NOMO-1 treated with dmso at 0.1 percent for 144 hours (cell line): ENCODE results near the gene TMEM221.
A peak's percentile ranks its signal among the peaks of the same experiment; 100 is the strongest.

Experiments
- DNase-seq: peaks from one replicate; lab custom pipeline; 2025; ENCODE audit not compliant: unreplicated experiment; lab: John Stamatoyannopoulos, UW

Gene TMEM221

DNA sequence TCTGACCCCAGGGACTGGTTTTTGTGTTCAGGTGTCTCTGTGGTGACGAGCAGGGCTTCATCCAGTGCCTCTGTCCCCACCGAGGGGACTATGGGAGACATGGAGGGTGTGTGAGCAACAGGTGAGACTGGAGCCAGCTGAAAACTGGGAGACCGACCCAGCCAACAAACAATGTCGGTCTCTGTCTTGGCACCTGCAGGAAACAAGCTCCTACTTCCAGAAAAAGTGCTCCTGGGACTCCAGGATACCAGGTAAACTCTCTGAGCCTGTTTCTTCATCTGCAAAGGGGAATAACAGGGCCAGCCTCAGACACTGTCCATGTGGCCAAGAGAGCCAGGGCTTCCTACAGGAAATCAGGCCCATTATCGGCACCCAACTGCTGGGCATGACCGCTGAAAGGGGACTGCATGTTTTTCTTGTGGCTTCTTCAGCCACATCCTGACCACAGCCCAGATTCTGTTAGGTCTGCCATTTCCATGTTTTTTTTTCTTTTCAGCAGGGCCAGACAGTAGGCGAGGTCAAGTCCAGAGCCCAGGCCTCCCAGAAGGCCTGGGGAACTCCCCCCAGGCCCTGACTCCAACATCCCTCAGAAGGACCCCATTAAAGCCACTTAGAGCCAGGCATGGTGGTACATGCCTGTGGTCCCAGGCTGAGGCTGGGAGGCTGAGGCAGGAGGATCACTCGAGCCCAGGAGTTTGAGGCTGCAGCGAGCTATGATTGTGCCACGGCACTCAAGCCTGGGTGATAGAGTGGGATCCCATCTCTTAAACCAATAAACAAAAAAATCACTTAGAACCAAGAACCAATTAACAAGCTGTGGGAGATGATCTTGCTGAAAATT is 42.2 kb downstream of the TMEM221 start:
- DNase-seq: no peak

DNA sequence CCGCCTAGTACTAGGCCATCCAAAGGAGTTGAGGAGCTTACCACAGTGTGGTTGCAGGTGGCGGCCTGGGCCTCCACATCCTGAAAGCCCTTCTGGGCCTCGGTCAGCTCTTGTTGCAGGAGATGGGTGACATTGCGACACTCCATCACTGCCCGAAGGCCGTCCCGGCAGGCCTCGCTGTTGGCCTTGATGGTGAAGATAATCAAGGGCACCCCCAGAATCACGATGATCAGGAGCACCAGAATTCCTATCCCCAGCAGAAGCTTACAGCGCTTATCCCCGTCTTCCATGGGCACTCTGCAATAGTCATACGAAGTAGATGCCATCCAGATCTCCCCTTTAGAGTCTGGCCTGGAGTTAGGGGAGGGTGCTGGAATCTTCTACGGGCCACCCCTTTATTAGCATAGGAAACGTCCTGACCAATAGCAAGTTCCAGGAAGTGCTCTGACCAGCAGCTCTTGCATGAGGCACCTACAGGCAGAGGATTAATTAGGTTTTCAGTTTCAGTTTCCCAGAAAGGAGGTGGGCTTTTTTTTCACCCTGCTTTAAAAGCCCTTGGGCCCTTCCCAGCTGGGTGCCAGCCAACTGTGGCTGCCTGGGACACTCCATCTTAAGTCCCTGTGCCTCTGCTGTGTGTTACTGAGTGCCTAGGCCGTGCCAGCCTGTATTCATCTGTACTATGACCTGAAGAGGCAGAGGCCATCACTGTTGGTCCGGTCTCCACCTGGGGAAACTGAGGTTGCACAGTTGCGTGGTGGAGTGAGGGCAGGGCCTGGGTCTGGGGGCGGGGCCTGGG is 43.0 kb downstream of the TMEM221 start, which contains the start of gene BST2:
Gene BST2, minus strand, starts transcription at position 381 of the 796 bp plus-strand sequence. Its CDS starts 55 bp downstream, at position 326.
- DNase-seq: peak; percentile 91

DNA sequence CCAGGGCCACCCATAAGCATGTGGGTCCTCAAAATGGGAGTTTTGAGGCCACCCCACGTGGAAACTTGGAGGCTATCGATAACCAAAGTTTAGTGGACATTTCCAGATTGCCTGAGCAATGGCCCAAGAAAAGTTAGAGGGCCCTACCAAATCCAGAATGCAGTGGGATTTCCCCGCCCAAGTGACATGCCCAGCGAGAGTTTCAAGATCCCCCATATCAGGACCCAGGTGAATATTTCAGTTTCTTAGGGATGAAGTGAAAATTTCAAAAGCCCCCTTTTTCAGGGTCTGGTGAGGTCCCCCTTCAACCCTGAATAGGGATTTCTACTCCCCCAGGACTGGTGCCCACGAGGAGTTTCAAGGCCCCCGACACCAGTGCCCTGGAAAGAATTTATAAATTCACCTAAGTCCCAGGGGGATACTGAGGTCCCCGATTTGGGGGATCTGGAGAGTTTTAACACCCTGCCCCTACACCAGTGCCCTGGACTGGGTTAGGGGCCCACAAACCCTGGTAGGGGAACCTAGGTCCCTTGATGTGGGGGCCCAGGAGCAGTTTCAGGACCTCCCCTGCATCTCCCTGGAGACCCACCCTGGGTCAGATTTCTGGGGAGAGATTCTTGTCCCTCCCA is 43.7 kb downstream of the TMEM221 start:
- no peak for DNase-seq

DNA sequence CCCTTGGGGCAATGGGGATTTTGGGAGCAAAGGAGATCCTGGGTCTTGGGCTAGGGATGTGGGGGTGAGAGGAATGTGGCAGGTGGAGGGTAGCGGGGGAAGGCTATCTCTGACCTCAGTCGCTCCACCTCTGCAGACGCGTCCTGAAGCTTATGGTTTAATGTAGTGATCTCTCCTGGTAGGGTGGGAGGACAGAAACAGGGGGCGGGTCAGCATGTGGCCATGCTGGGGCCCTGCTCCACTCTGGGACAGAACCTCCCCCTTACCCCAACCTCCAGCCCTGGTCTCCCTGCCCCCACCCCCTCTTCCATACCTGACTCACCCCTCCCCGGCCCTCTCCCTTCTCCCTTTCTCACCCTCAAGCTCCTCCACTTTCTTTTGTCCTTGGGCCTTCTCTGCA is 44.5 kb downstream of the TMEM221 start:
- no peak for DNase-seq

DNA sequence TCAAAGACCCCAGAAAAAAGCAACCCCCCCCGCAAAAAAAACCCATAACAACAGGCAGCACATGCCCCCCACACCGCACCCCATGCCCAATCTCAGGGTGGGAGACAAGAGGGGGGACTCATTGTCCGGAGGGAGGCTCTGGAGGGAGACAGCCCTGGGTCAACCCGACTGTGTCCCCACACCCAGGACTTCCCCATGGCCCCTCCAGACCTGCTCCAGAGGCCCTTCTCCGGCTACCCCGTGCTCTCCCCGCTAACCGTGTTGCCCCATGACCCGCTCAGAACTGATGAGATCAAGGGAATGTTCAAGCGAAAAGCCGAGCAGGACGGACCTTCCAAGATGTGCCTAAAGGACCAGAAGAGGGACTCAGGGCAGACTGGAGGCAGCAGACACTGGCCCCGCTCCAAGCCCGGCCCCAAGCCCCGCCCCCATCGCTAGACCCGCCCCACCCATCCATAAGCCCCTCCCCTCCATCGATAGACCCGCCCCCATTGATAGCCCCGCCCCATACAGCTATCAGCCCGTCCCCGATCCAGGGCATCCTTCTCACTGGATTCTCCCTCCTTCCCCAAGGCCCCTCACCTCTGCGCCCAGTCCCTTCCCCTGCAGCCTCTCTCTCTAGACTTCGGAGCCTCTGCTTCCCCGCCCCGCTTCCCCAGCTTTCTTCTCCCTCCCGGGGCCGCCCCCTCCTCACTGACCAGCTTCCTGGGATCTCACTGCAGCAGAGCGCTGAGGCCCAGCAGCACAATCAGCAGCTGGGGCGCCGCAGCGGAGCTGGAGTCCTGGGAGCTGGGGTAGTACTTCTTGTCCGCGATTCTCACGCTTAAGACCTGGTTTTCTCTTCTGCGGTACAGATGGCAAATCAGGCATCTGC is 45.2 kb downstream of the TMEM221 start:
- DNase-seq: no peak

DNA sequence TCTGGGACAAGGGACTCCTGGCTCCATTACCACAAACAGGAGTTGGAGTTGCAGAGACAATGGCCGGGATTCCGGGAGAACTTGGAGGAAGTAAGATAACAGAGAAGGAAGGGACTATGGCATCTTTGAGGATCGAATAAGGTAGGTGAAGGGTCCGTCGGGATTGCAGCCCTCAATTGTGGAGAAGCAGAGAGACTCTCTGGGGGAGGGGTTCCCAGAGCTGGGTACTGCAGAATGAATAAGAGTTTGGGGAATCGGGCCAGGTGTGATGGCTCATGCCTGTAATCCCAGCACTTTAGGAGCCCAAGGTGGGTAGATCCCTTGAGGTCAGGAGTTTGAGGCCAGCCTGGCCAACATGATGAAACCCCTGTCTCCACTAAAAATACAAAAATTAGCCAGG is 46.8 kb downstream of the TMEM221 start:
- no peak for DNase-seq

DNA sequence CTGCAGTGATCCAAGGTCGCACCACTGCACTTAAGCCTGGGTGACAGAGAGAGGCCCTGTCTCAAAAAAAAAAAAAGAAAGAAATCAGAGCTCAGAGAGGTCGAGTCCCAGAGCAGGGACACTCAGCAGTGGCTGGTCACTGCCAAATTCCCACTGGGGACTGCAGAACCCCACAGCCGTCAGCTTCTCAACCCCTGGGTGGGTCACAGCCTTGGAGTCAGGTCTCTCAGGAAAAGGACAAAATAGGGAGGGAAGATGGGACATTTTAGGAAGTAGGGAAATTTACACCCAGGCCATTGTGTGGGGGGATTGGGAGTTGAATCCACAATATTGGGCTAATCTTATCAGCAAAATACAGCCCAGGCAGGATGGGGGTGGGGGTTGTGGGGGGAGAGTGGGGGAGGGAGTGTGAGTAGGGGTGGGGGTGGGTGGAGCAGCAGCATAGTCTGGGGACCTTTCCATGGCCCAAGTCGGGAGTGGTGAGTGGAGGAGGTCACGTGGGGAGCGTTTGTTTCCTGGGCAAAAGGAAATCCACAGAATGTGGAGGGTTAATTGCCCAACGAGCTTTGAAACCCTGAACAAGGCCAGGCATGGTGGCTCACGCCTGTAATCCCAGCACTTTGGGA is 49.5 kb downstream of the TMEM221 start:
- no peak for DNase-seq

DNA sequence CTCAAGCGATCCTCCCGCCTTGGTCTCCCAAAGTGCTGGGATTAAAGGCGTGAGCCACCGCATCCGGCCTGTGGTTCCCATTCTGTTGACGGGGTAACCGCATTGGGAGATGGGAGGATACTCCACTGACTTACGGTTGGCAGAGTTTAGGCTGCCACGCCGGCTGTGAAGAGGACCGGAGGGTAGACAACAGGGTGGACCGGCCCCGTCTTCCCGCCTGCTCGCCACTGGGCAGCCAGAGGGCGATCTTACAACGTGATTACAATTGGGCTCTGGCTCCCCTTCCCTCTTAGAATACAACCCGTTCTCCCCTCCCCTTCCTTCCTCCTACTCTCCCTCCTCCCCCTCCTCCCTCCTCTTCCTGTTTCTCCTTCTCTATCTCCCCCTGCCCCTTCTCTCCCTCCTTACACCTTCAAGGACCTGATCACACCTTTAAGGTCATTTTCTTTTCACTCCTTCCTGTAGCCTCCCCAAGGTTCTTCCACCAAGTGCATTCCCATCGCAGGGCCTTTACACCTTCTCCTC is 53.5 kb downstream of the TMEM221 start:
- peak; percentile 61 for DNase-seq

DNA sequence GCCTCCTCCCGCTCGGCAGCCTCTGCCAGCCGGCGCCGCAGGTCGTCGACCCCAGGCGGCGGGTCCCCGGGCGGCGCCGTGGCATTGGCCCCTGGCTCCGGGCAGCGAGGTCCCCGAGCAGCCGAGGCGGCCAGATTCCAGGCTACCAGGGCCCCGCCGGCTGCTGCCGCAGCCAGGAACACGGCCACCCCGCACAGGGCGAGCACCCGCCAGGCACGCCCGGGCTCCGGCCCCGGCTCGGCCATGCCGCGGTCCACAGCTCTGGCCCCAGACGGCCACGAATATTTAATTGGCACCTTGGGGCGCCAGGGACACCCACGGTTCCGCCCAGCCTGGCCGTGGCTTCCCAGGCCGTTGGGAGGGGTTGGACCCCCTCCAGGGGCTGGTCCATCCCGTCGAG is 54.6 kb downstream of the TMEM221 start, which contains the start of gene CCDC194:
Gene CCDC194, minus strand, starts transcription at position 283 of the 400 bp plus-strand sequence. Its CDS starts 38 bp downstream, at position 245.
- DNase-seq: no peak

DNA sequence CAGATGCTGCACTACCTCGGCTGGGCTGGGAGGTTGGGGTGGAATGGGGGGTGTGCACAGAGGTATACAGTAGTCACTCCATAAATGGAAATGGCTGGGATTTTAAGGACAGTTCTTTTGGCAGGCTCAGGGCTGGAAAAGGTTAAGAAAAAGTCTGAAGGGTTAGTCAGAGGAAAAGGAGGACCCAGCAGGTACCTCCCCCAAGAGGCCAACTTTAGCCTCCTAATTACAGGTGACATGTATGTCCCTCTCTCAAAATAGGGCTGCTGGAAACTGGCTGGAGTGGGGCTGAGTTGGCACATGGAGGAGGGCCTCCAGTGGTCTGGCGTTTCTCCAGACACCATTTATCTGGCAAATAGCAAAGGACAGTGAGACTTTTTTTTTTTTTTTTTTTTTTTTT is 55.5 kb downstream of the TMEM221 start:
- no peak for DNase-seq

DNA sequence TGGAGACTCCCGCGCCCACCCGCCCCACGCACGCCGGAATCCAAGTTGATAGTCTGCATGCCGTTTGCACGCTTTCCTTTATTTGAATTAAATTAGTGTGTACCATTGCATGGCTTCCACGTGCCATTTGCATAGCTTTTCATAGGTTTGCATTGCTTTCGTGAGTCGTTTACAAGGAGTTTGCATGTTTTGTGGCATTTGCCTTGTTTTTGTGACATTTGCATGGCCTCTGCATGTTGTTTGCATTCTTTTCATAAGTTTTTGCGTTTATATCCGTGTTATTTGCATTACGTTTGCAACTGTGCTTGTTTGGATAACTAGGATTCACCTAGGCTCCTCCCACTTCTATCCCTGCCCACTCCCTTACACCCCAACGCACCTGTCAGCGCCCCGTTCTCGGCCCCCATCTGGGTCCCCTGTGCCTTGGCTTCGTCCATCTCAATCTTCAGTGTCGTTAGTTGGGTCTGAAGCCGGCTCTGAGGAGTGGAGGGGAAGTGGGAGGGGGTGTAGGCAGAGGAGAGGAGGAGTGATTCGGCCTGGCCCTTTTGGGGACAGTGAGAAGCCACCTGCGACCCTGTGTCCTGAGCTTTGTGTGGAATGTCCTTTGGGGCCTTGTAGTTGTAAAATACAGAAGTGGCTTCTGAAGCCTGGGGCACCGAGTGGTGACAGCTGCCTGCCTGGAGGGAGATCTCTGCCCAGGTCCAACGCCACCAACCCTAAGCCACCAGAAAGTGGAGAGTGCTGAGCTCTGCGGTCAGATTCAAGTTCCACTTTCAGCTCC is 56.9 kb downstream of the TMEM221 start:
- DNase-seq: peak; percentile 63

DNA sequence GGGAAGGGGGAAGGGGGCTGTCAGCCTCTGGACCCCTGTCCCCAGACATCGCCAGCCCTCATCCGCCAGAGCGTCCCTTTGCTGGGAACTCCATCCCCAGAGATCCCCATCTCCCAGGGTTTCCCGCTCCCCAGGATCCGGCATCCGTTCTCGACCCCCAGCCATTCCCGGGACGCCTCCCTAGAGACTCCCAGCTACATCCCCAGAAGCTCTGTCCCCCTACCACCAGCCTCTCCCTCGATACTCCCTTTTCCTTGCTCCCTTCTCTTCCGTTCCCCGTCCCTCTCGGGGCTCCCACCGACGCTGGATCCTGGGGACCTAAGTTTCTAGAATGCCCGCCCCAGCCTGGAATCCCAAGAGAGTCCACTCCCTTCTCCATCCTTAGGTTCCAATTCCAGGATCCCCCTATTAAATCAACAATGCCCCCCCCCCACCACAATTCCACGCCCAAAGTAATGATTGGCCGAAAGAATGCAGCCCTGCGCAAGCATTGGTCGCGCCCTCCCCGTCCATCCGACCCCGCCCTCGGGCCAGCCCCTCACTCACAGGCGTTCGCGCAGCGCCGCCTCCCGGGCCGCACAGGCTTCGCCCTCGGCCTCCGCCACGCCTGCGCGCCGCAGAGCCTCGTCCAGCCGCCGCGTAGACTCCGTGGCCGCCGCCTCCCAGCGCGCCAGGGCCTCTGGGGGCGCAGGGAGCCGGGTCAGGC is 57.6 kb downstream of the TMEM221 start:
- DNase-seq: peak; percentile 86

DNA sequence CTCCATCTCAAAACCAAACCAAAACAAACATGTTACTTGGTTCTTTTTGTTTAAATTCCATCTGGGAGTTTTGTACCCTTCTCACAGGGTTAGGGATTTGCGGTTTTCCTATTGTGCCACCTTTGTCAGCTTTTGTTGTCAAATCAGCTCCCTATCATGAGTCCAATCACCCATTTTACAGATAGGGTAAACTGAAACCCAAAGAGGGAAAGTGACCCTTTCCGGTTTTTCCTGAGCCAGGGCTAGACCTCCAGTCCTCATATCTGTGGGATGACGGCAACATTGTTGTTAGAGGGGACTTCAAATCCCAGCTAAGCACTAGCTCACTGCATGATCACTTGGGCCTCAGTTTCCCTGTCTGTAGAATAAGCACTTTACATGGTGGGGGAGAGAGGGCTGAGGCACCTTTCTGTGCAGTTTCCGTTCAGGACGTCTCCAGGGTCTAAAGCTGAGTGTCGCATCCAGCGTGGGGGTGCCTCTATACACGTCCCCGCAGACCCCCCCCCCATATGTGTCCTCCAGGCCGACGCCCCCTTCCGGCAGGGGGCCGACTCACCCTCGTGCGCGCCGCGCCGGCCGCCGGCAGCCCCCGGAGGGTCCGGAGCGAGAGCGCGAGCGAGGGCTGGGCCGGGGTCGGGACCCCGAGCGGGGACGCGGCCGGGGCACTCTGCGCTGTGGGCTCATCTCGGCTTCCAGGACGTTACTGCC is 58.4 kb downstream of the TMEM221 start:
- DNase-seq: no peak

DNA sequence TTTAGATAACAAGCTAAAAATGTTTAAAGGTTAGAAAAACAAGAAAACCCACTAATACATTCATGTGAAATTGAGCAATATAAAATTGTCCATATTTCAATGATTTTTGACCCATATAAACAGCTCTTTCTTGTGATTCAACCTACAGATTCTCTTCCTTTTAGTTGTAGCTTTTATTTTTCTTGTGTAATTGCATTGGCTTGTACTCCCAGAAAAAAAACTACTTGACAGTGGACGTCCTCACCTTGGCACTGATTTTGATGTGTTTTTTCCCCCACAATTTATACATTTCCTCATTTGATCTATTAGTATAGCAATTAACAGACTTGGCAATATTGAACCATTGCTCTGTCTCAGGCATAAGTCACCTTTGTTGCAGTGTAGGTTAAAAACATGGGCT is 59.2 kb downstream of the TMEM221 start:
- DNase-seq: no peak

DNA sequence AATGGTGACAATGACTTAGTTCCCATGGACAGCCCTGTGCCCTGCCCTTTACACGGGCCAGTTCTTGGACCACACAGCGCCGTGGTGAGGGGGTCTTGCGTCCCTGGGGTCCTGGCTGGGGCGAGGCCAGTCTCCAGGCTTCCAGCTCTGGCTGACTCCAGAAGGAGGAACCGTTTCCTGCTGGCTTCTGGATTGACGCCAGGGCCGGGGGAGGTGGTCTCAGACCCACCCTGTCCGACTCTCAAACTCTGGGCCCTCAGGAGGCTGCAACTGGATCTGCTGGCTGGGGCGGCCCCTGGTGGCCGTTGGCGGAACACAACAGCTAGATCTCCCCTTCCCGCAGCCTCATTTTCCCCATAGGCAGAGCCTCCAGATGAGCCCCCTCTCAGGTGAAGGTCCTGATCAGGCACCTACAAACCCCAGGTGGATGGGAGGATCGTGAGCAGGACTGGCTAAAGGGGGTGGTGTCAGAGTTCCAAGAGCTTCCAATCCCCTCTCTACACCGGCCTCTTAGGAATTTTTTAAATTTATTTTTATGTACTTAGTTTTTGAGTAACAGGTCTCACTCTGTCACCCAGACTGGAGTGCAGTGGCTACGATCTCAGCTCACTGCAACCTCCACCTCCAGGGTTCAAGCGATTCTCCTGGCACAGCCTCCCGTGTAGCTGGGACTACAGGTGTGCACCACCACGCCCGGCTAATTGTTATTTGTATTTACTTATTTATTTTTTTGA is 62.4 kb downstream of the TMEM221 start:
- no peak for DNase-seq
